Measurements from ENCODE around the gene TMEM178B. TPM values are rescaled to one million over a fixed set of nuclear protein-coding genes. Genes with fewer than 3 reads are reported as not detected.

Gene TMEM178B
- total RNA-seq, 2 donors from 2014 or later: 0.92 to 0.95 TPM

- Histone ChIP-seq H3K4me3 (no peak overlapping the region), H3K9me3 (no peaks in the 10 kb centered on the region), H3K27me3 (replicated peaks; ENCODE audit: insufficient read depth) (no peaks in the 10 kb centered on the region), H3K36me3 (no peaks in the 10 kb centered on the region), H3K4me1 (ENCODE audit: control insufficient read depth in 1 of 2, low read depth in 2 of 2) (no peaks in the 10 kb centered on the region), H3K27ac (no peak overlapping the region)
- ATAC-seq (ENCODE audit: insufficient number of reproducible peaks, low FRiP score, low read depth) (no peak), DNase-seq (ENCODE audit: low spot score) (no peak)
- TF ChIP-seq CTCF (IDR thresholded peaks at IDR 0.05): no peak
Measured at GRCh38 chr7:141464551-141464950, 390.7 kb downstream of the TMEM178B start.

- Histone ChIP-seq H3K27me3 (replicated peaks; ENCODE audit: insufficient read depth) (no peaks in the 10 kb centered on the region), H3K36me3 (no peaks in the 10 kb centered on the region), H3K9me3 (no peaks in the 10 kb centered on the region), H3K27ac (no peak overlapping the region), H3K4me1 (ENCODE audit: control insufficient read depth in 1 of 2, low read depth in 2 of 2) (no peaks in the 10 kb centered on the region), H3K4me3 (no peak overlapping the region)
- no peak for ATAC-seq (ENCODE audit: insufficient number of reproducible peaks, low FRiP score, low read depth)
- no peak for TF ChIP-seq CTCF (IDR thresholded peaks at IDR 0.05)
- DNase-seq (ENCODE audit: low spot score): no peak
Measured at GRCh38 chr7:141466151-141466904, 392.5 kb downstream of the TMEM178B start.

DNA sequence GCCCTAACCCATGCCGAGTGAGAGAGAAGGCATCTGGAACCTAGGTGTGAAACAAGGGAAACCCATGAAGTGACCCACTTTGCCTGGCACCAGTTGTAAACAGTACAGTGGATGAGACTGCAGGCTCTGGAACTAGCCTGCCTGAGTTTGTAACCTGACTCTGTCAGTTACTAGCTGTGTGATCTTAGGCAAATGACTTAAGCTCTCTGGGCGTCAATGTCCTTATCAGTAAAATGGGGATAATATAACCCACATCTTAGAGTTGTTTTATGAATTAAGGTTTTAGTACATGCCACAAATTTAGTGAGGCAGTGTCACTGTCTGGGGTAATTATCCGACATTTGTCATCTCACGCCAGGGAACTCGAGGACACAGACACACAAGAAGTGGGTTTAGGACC lies 394.5 kb downstream of the TMEM178B start:
- ATAC-seq (ENCODE audit: insufficient number of reproducible peaks, low FRiP score, low read depth): no peak
- Histone ChIP-seq H3K9me3 (no peaks in the 10 kb centered on the region), H3K27ac (no peak overlapping the region), H3K4me1 (ENCODE audit: control insufficient read depth in 1 of 2, low read depth in 2 of 2) (no peaks in the 10 kb centered on the region), H3K36me3 (no peaks in the 10 kb centered on the region), H3K27me3 (replicated peaks; ENCODE audit: insufficient read depth) (no peaks in the 10 kb centered on the region), H3K4me3 (no peak overlapping the region)
- no peak for TF ChIP-seq CTCF (IDR thresholded peaks at IDR 0.05)
- DNase-seq (ENCODE audit: low spot score): no peak

DNA sequence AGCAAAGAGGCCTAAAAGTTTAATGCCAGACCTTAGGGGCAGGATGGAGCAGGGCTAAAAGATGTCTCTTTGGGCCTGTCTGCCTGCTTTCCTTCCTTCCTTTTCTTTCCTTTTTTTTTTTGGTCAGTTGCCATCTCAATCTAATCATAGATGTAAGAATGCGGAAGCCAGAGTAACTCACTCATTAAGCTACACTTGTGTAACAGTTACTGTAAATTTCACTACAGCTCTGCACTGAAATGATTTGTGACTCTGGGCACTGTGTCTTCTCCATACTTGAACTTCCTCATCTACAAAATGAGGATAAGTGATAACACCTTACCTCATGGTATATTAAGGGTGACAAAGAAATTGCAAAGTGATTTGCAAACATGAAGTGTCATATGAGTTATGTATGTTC lies 401.8 kb downstream of the TMEM178B start:
- no peak for ATAC-seq (ENCODE audit: insufficient number of reproducible peaks, low FRiP score, low read depth)
- Histone ChIP-seq H3K4me3 (no peak overlapping the region), H3K4me1 (ENCODE audit: control insufficient read depth in 1 of 2, low read depth in 2 of 2) (no peaks in the 10 kb centered on the region), H3K36me3 (no peaks in the 10 kb centered on the region), H3K9me3 (no peaks in the 10 kb centered on the region), H3K27me3 (replicated peaks; ENCODE audit: insufficient read depth) (no peaks in the 10 kb centered on the region), H3K27ac (no peak overlapping the region)
- no peak for DNase-seq (ENCODE audit: low spot score)
- no peak for TF ChIP-seq CTCF (IDR thresholded peaks at IDR 0.05)

DNA sequence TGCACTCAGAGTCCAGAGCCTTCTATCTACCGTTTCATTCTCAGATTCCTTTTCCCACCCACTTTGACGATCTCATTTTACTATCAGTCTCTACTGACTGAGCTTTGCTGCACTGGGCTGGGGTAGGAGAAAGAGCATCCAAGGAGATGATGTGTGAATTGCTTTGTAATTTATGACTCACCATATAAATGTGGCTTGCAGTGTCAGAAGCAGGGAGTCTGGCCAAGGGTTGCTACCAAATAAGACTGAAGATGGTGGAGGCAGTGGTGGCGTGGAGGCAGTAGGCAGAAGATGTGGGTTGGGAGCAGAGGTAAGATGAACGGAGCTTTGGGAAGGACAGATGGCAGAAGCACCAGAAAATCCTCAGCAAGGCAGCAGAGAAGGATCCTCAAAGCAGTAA lies 404.0 kb downstream of the TMEM178B start:
- H3K4me3 ChIP-seq: no peak overlapping the region
- no peaks in the 10 kb centered on the region for H3K9me3 ChIP-seq
- H3K4me1 ChIP-seq (ENCODE audit: control insufficient read depth in 1 of 2, low read depth in 2 of 2): no peaks in the 10 kb centered on the region
- no peaks in the 10 kb centered on the region for H3K36me3 ChIP-seq
- no peak for TF ChIP-seq CTCF (IDR thresholded peaks at IDR 0.05)
- no peak for DNase-seq (ENCODE audit: low spot score)
- H3K27ac ChIP-seq: no peak overlapping the region
- ATAC-seq (ENCODE audit: insufficient number of reproducible peaks, low FRiP score, low read depth): no peak
- no peaks in the 10 kb centered on the region for H3K27me3 ChIP-seq (replicated peaks; ENCODE audit: insufficient read depth)
